ENCODE data around the gene PIK3R3. TPM values are rescaled to one million over a fixed set of nuclear protein-coding genes. Genes with fewer than 3 reads are reported as not detected.
"Not testable (repeated sequence)": the region's sequence is repeated elsewhere in the genome, so short reads cannot be mapped to it uniquely, and the experiment has no call there.

Gene PIK3R3
- total RNA-seq, 1 donor from 2014 or later, result 22.0 TPM

GRCh38 chr1:46102769-46103476, 29.5 kb downstream of the PIK3R3 start:
- no peak for DNase-seq (ENCODE audit: low spot score)

- no peak for DNase-seq (ENCODE audit: low spot score)
Measured at GRCh38 chr1:46099215-46099614, 33.2 kb downstream of the PIK3R3 start.

GRCh38 chr1:46098027-46098712, 34.3 kb downstream of the PIK3R3 start:
- no peak for DNase-seq (ENCODE audit: low spot score)

- no peak for DNase-seq (ENCODE audit: low spot score)
Measured at GRCh38 chr1:46097149-46097472, 35.3 kb downstream of the PIK3R3 start.

GRCh38 chr1:46096269-46097148, 35.9 kb downstream of the PIK3R3 start:
- DNase-seq (ENCODE audit: low spot score), result no peak

GRCh38 chr1:46095110-46095509, 37.3 kb downstream of the PIK3R3 start:
- DNase-seq (ENCODE audit: low spot score), result not testable (repeated sequence)

- DNase-seq (ENCODE audit: low spot score), result no peak
Measured at GRCh38 chr1:46094471-46095005, 37.9 kb downstream of the PIK3R3 start.

GRCh38 chr1:46093832-46094231, 38.6 kb downstream of the PIK3R3 start:
- DNase-seq (ENCODE audit: low spot score), result not testable (repeated sequence)

GRCh38 chr1:46087891-46088290, 44.5 kb downstream of the PIK3R3 start:
- DNase-seq (ENCODE audit: low spot score), result no peak

- DNase-seq (ENCODE audit: low spot score), result no peak
Measured at GRCh38 chr1:46086576-46086975, 45.9 kb downstream of the PIK3R3 start.

- no peak for DNase-seq (ENCODE audit: low spot score)
Measured at GRCh38 chr1:46084553-46085451, 47.6 kb downstream of the PIK3R3 start.

- DNase-seq (ENCODE audit: low spot score), result no peak
Measured at GRCh38 chr1:46083579-46083978, 48.9 kb downstream of the PIK3R3 start.

GRCh38 chr1:46081619-46082018, 50.8 kb downstream of the PIK3R3 start:
- no peak for DNase-seq (ENCODE audit: low spot score)

- DNase-seq (ENCODE audit: low spot score), result no peak
Measured at GRCh38 chr1:46081206-46081605, 51.2 kb downstream of the PIK3R3 start.

GRCh38 chr1:46080257-46080656, 52.2 kb downstream of the PIK3R3 start:
- DNase-seq (ENCODE audit: low spot score), result no peak

- DNase-seq (ENCODE audit: low spot score), result no peak
Measured at GRCh38 chr1:46077644-46078043, 54.8 kb downstream of the PIK3R3 start.

- DNase-seq (ENCODE audit: low spot score), result no peak
Measured at GRCh38 chr1:46076343-46076742, 56.1 kb downstream of the PIK3R3 start.

GRCh38 chr1:46072975-46073374, 59.5 kb downstream of the PIK3R3 start:
- DNase-seq (ENCODE audit: low spot score), result no peak

- no peak for DNase-seq (ENCODE audit: low spot score)
Measured at GRCh38 chr1:46070164-46070814, 62.1 kb downstream of the PIK3R3 start.

- DNase-seq (ENCODE audit: low spot score), result no peak
Measured at GRCh38 chr1:46068525-46068924, 63.9 kb downstream of the PIK3R3 start.

- DNase-seq (ENCODE audit: low spot score), result no peak
Measured at GRCh38 chr1:46067652-46068051, 64.8 kb downstream of the PIK3R3 start.

Data from mucosa of gallbladder (tissue), 1 donor.